ENCODE measurements around the gene LGR4. TPM values are rescaled to one million over a fixed set of nuclear protein-coding genes. Genes with fewer than 3 reads are reported as not detected.
A peak's percentile ranks its signal among the peaks of the same experiment; 100 is the strongest.

Gene LGR4
- total RNA-seq, 4 donors from 2014 or later = 29.7 to 134 (median 119) TPM

DNA sequence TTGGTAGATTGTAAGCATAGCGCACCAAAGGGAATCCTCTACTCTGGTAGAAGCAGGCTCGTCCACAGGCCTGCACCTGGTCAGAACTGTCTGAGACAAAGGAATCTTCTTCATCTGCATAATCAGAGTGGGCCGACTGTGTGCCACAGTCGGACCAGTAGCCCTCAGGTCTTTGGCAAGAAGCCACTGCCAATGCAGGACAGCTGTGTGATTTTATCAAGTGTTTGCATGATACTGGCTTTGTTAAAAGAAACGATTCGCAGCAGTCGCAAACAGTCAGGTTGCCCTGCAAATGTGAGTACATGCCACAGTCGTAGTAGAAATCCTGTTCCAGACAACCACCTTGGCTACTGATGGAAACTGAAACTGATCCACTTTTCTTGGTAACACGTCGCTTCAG is 104.7 kb downstream of the LGR4 start:
- no peak overlapping the region for H3K4me3 ChIP-seq

DNA sequence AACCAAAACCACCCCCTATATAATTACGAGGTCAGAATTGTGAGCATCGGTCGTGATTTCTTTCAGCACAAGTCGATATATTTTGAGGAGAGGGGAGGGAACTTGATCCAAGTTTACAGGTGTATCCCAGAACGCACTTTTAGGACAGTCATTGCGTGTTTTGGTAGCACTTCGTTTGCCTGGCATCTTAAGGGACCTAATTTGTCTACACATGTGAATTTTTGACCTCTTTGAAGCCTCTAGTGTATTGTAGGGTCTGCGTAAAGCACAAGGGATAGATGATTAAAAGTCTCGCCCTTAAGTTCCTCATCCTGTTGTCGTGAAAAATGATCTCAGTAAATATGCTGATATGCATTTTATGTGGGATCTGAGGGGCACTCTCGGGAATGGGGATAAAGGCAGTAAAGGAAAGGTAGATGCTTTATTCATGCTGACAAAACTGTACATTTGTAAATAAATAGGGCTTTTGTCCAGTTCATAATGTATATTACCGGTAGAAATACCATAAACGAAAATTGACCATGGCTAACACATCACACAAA is 108.9 kb downstream of the LGR4 start:
- Histone ChIP-seq H3K4me1 (peaks cover 0 to 6% (median 0%) of the 10 kb centered on the region in 4 donors), H3K4me3 (peak overlapping the region; percentile 64 to 82 (median 71)), H3K9me3 (no peaks in the 10 kb centered on the region), H3K27ac (peak overlapping the region in 3 of 4 donors; percentile 9 to 59 (median 41)), H3K27me3 (no peaks in the 10 kb centered on the region), H3K36me3 (peaks cover 0 to 6% (median 0%) of the 10 kb centered on the region in 3 donors)
- DNase-seq = no peak
- no peak for TF ChIP-seq POLR2A (IDR thresholded peaks at IDR 0.05)
- TF ChIP-seq, protein P1, sequence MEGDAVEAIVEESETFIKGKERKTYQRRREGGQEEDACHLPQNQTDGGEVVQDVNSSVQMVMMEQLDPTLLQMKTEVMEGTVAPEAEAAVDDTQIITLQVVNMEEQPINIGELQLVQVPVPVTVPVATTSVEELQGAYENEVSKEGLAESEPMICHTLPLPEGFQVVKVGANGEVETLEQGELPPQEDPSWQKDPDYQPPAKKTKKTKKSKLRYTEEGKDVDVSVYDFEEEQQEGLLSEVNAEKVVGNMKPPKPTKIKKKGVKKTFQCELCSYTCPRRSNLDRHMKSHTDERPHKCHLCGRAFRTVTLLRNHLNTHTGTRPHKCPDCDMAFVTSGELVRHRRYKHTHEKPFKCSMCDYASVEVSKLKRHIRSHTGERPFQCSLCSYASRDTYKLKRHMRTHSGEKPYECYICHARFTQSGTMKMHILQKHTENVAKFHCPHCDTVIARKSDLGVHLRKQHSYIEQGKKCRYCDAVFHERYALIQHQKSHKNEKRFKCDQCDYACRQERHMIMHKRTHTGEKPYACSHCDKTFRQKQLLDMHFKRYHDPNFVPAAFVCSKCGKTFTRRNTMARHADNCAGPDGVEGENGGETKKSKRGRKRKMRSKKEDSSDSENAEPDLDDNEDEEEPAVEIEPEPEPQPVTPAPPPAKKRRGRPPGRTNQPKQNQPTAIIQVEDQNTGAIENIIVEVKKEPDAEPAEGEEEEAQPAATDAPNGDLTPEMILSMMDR (IDR thresholded peaks at IDR 0.05) = no peak

More for the DNA sequence above, 104.7 kb downstream of the LGR4 start:
- TF ChIP-seq POLR2A (IDR thresholded peaks at IDR 0.05) = no peak
- TF ChIP-seq, protein P1 (IDR thresholded peaks at IDR 0.05) = no peak
- Histone ChIP-seq H3K27me3 (no peaks in the 10 kb centered on the region), H3K4me1 (no peaks in the 10 kb centered on the region), H3K27ac (no peak overlapping the region), H3K36me3 (peaks cover 0 to 27% (median 0%) of the 10 kb centered on the region in 3 donors), H3K9me3 (no peaks in the 10 kb centered on the region)
- no peak for DNase-seq

DNA sequence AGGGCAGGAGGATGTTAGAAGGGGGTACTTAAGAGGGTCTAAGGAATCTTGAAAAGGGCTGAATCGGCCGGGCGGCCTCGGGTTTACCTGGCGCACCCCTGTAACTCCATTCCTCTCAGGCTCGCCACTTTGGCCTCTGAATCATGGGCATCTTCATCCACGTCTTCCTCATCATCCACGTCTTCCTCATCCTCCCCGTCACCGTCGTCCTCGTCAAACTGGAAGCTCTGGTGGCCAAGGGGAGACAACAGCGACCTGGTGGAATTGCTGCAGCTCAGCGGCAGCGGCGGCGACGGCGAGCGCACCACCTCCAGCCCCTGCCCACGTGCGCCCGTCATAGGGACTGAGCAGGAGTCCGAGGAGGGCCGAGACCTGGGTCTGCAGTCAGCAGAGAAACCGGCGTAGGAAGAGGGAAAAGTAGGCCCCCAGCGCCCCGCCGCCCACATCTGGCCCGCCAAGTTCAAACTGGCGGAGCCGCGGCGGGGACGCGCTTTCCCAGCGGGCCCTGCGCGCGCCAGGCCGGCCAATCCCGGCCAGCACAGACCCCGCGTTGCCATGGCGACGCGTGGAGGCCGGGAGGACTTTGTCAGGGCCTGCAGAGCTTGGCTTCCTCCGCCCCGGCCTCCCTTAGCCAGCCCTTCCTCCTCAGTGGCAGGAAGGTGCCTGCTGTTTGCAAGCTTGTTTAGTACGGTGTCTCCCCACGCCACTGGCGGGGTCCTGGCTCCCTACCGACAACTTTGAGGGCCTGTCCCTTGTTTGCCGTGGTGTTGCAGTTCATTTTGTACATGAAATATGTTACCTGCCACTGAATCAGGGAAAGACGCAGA is 109.6 kb downstream of the LGR4 start, which contains the start of gene CCDC34:
Gene CCDC34 (minus strand): TSS at position 467 of the 827 bp plus-strand sequence. CDS start 21 bp downstream, at position 446.
- peak; percentile 89 to 96 (median 94) for DNase-seq
- peaks cover 0 to 6% (median 0%) of the 10 kb centered on the region in 4 donors for H3K4me1 ChIP-seq

DNA sequence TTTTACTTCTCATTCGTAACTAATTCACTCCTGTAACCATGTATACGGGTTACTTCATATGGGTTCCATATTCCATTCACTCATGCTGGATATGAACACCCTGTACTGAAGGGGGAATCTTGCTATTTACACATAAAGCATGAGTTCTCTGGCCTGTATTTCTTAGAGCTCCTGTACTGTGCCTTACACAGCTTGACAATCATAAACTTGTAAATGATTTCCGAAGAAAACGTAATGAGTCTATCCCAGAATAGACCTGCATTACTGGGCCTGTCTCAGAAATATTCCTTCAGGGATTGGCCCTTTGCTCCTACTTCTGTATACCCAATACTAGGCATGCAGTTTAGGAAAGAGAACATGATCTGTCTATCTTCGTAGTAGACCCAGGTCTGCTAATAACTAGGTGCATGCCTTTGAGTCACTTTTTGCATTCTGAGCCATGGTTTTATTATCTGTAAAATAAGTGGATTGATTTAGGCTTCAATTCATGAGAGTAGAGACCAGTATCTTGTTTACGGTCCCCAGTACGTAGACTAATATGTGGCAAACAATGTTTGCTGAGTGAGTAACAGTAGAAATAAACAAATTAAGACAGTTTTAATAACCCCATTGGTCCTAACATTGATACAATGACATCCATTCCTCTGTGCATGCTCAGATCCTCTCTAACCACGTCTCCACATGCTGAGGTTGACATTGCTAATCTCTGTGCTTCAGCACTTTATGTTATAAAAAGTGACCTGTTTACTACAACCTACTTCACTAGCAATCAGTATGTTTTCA is 110.8 kb downstream of the LGR4 start:
- H3K9me3 ChIP-seq = no peaks in the 10 kb centered on the region

More for the DNA sequence above, 109.6 kb downstream of the LGR4 start, which contains the start of gene CCDC34:
- H3K4me3 ChIP-seq = peak within 1 kb of the TSS; percentile 64 to 82 (median 71)
- H3K27ac ChIP-seq = peak within 1 kb of the TSS in 3 of 4 donors; percentile 9 to 59 (median 41)
- TF ChIP-seq POLR2A (IDR thresholded peaks at IDR 0.05) = peak in 1 of 2 donors; percentile 41
- TF ChIP-seq, protein P1 (IDR thresholded peaks at IDR 0.05) = no peak
- no peaks in the 10 kb centered on the region for H3K9me3 ChIP-seq
- H3K27me3 ChIP-seq = no peaks in the 10 kb centered on the region
- peaks cover 0 to 3% (median 0%) of the 10 kb centered on the region in 3 donors for H3K36me3 ChIP-seq

More for the DNA sequence above, 110.8 kb downstream of the LGR4 start:
- H3K4me1 ChIP-seq = peaks cover 0 to 6% (median 0%) of the 10 kb centered on the region in 4 donors
- no peaks in the 10 kb centered on the region for H3K27me3 ChIP-seq
- H3K27ac ChIP-seq = peak overlapping the region in 1 of 4 donors; percentile 38
- H3K36me3 ChIP-seq = no peaks in the 10 kb centered on the region
- TF ChIP-seq, protein P1 (IDR thresholded peaks at IDR 0.05) = no peak
- no peak for TF ChIP-seq POLR2A (IDR thresholded peaks at IDR 0.05)
- H3K4me3 ChIP-seq = no peak overlapping the region
- DNase-seq = no peak

Measured in Peyer's patch (tissue), 4 donors.